K562 treated with DMSO at 1 percent for 24 hours (cell line): ENCODE measurements around the gene MT1X. TPM values are rescaled to one million over a fixed set of nuclear protein-coding genes. Genes with fewer than 3 reads are reported as not detected.

Experiments used
- total RNA-seq: library from RNA; unstranded; fragments of 300-600 nt; gene quantifications from 2 replicates; pipeline ENCODE4 v1.2.3, GENCODE V29; 2022; ENCODE audit warnings: low read depth; ENCODE audit not compliant: insufficient read depth

The MT1X gene
- total RNA-seq: 11.5 and 27.6 TPM in 2 replicates

GRCh38 chr16:56681939-56682702 is at the start of gene MT1X:
Gene MT1X (plus strand): TSS chr16:56682470. CDS start chr16:56682541, 71 bp downstream.

DNA sequence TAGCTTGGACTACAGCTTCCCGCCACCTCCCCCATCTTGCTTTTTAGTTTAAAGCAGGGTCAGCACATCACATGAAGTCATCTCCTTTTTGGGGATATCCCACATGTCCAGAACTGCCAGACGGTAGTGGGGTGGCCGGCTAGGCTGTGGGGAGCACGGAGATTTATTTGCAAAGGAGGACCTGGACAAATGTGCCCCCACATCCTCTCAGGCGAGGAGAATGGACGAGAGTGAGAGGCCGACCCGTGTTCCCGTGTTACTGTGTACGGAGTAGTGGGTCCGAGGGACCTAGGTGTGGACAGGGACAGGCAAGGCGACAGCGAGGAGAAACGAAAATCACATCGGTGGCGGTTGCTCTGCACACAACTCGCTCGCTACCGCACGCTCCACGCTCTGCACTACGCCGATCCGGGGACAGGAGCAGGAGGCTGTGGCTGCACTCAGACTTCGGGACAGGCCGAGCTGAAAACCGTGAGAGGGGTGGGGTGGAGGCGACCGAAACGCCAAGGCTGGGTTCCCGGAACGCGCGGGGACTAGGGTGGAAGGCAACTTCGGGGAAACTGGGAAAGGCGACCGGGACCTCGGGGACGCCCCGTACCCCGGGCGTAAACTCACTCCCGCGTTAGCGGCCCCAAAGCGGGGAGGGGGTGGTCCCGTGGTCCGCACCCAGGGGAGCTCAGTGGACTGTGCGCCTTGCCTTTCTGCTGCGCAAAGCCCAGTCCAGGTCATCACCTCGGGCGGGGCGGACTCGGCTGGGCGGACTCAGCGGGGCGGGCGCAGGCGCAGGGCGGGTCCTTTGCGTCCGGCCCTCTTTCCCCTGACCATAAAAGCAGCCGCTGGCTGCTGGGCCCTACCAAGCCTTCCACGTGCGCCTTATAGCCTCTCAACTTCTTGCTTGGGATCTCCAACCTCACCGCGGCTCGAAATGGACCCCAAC is 44.2 kb upstream of the MT1X start, which contains the start of gene MT1A:
Gene MT1A (plus strand): TSS at position 853 of the 937 bp plus-strand sequence. CDS start 73 bp downstream, at position 926.

DNA sequence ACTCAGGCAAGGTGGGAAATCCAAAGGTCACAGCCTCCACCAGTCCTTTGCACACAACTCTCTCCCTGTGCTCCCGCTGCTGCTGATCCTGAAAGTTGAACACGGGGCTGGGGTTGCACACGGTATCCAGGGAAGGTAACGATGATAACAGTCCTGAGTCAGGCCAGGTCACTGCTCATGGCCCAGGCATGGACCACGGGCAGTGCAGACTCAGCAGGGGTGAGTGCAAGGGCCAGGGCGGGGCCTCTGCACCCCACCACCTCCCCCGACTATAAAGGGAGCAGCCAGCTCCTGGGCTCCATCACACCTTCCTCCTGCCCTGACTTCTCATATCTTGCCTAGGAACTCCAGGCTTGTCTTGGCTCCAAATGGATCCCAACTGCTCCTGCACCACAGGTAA is 30.7 kb upstream of the MT1X start, which contains the start of gene MT1B:
Gene MT1B (plus strand): TSS at position 301 of the 400 bp plus-strand sequence. CDS start 68 bp downstream, at position 369.

GRCh38 chr16:56657555-56658326 is 24.5 kb upstream of the MT1X start, which contains the start of gene MT1F:
Gene MT1F (plus strand): TSS chr16:56657959. CDS start chr16:56658059, 100 bp downstream.

DNA sequence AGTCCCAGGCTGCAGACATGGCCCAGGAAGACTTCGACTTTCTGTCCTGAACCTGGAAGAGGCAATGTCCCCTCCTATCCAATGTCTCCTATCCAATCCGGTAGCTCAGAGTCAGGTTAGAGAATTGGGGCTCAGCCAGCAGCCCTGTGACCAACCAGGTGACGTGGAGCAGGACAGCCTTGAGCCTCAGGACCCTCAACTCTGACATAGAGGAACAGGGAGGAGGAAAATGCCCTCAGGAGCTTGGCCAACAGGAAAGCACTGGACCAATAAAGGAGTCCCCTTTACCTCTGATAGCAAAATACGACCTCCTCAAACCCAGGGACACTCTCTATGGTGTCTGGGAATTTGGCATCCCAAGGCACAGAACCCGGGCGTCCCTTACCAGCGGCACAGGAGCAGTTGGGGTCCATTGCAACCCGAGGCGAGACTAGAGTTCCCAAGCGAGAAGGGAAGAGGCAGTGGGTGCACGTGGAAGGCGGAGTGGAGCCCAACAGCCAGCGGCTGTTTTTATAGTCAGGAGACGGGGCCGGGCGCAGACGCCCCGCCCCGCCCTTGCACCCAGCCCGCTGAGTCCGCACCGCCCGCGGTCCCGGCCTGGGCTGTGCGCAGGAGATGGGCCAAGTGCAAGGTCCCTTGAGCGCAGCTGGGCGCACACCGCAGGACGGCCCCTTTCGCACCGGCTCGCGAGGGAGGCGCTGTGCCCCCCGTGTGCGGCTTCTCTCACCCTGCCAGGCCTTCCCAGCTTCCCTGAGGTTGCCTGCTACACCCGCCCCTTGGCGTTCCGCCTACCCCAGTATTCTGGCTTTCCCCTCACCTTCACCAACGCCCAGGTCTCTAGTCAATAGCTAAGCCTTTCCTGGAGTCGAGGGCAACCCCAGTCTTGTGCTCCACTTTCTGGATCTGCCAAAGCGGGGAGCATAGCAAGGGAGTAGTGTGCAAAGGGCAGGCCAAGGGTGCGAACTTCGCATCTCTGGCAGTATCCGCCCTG is 14.4 kb upstream of the MT1X start, which contains the start of gene MT1G:
Gene MT1G (minus strand): TSS at position 485 of the 991 bp plus-strand sequence. CDS start 72 bp downstream, at position 413.

DNA sequence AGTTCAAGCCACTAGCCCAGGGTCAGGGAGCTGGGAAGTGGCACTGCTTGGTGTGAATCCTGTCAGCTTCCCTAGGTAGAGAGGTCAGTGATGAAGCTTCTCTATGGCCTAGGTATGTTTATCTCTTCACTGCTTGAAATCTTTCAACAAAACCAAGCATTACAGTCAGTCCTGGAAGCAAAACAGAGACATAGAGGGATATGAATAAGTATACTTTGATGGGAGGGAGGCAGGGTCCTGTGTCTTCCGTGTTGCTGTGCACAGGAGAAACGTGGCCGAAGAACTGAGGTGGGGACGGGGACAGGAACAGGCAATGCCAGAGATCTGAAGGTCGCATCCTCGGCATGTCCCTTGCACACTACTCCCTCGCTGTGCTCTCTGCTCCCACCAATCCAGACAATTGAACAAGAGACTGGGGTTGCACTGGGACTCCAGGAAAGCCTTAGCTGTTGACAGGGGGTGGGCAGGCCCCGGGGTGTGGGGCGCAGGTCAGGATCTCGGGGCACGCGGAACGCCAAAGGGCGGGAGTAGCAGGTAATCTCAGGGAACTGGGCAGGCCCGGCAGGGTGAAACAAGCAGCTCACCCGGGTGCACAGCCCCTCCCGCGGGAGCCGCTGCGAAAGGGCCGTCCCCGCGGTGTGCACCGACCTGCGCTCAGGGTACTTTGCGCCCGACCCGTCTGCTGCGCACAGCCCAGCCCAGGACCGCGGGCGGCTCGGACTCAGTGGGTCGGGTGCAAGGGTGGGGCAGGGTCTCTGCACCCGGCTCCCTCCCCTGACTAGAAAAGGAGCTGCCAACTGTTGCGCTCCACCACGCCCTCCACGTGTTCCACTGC is 13.0 kb upstream of the MT1X start, which contains the start of gene MT1H:
Gene MT1H (plus strand): TSS at position 810 of the 835 bp plus-strand sequence. CDS start 71 bp downstream, outside the sequence.

GRCh38 chr16:56729735-56730662 is 47.7 kb downstream of the MT1X start, which contains the start of gene NUP93:
Gene NUP93 (plus strand): TSS chr16:56730129. CDS start chr16:56748248, 18,119 bp downstream.

Other genes starting within 250 kb of the MT1X start
- gene NUDT21, start 231.1 kb upstream of the MT1X start, total RNA-seq: 69.4 and 82.9 TPM in 2 replicates
- gene OGFOD1, start 230.9 kb upstream of the MT1X start, total RNA-seq: 19.0 and 26.1 TPM in 2 replicates
- 19.5 and 21.9 TPM in 2 replicates for gene BBS2, start 162.4 kb upstream of the MT1X start, total RNA-seq
- not detected in 2 replicates for gene MT4, start 117.4 kb upstream of the MT1X start, total RNA-seq
- not detected in 2 replicates for gene MT3, start 92.9 kb upstream of the MT1X start, total RNA-seq
- 22.5 and 28.1 TPM in 2 replicates for gene MT2A, start 73.9 kb upstream of the MT1X start, total RNA-seq
- gene MT1E, start 56.7 kb upstream of the MT1X start, total RNA-seq: not detected in 2 replicates
- not detected in 2 replicates for gene MT1M, start 49.8 kb upstream of the MT1X start, total RNA-seq
- not detected in 2 replicates for gene MT1A, start 43.8 kb upstream of the MT1X start, total RNA-seq
- gene MT1B, start 30.6 kb upstream of the MT1X start, total RNA-seq: not detected in 2 replicates
- not detected in 2 replicates for gene MT1F, start 24.5 kb upstream of the MT1X start, total RNA-seq
- 2.8 TPM in 1 of 2 replicates, not detected in the other for gene MT1G, start 14.4 kb upstream of the MT1X start, total RNA-seq
- not detected in 2 replicates for gene MT1H, start 12.7 kb upstream of the MT1X start, total RNA-seq
- 57.2 and 57.3 TPM in 2 replicates for gene NUP93, start 47.7 kb downstream of the MT1X start, total RNA-seq
- gene SLC12A3, start 182.7 kb downstream of the MT1X start, total RNA-seq: not detected in 2 replicates
- 80.5 and 82.4 TPM in 2 replicates for gene HERPUD1, start 249.7 kb downstream of the MT1X start, total RNA-seq